Panc1 (cell line): Measurements from ENCODE around the gene NAGS.

Source experiments
- CTCF ChIP-seq: fragments of 450-650 bp; IDR thresholded peaks from 2 replicates; pipeline ENCODE4 v1.5.1; 2017; ENCODE audit warnings: mild to moderate bottlenecking
- POLR2AphosphoS5 ChIP-seq: IDR thresholded peaks from 2 replicates; pipeline ENCODE4 v1.6.1; 2012; ENCODE audit warnings: mild to moderate bottlenecking, low read depth, low read length, moderate library complexity
- REST ChIP-seq, 2 experiments: IDR thresholded peaks; 2 replicates each; pipeline ENCODE4 v1.6.1; 2011 to 2012; ENCODE audit warnings: low read depth in 2 of 2, control low read depth in 1 of 2, low read length in 1 of 2, mild to moderate bottlenecking in 1 of 2, moderate library complexity in 1 of 2; ENCODE audit not compliant: insufficient read depth in 1 of 2
- SIN3A ChIP-seq: IDR thresholded peaks from 2 replicates; pipeline ENCODE4 v1.6.1; 2012; ENCODE audit warnings: low read depth, mild to moderate bottlenecking, low read length, moderate library complexity, borderline replicate concordance; ENCODE audit not compliant: insufficient read depth

GRCh38 chr17:44023545-44024270, 19.3 kb downstream of the NAGS start:
- no peak for TF ChIP-seq CTCF
- no peak for TF ChIP-seq SIN3A
- TF ChIP-seq REST (IDR thresholded peaks at IDR 0.05; ENCODE audit: insufficient read depth in 1 of 2, low read depth in 2 of 2, low read length in 1 of 2), result no peak
- TF ChIP-seq POLR2AphosphoS5, result no peak
